HCT116 (cell line): Measurements from ENCODE around the gene ST7. TPM values are rescaled to one million over a fixed set of nuclear protein-coding genes. Genes with fewer than 3 reads are reported as not detected.
A peak's percentile ranks its signal among the peaks of the same experiment; 100 is the strongest.

Experiments
- ATAC-seq: fragments of 200-7000 bp; cut with Tn5 transposase; 2 replicates; pipeline ENCODE4 v1.9.1; 2020; ENCODE audit warnings: mild to moderate bottlenecking, moderate library complexity
- BruUV-seq: library from RNA; stranded (reverse); fragments of 400-500 nt; replicated peaks from 2 replicates; lab custom pipeline; 2021; lab: Mats Ljungman, UMichigan
- CTCF ChIA-PET: fragments of 300-600 bp; sonication (Branson Sonifier 250); formaldehyde crosslinking; loops from one replicate; lab custom pipeline; 2021; ENCODE audit warnings: antibody characterized with exemption; lab: Charles Lee
- POLR2A ChIA-PET: fragments of 300-600, 350-600 bp; sonication (Branson Sonifier 250); formaldehyde crosslinking; loops from one replicate; lab custom pipeline; 2021; ENCODE audit warnings: antibody characterized with exemption; lab: Charles Lee
- RAD21 ChIA-PET, 2 experiments: fragments of 300-600 bp; sonication (Branson Sonifier 250); formaldehyde crosslinking; loops; one replicate each; lab custom pipeline; 2023; ENCODE audit warnings: low total read pairs in 2 of 2; ENCODE audit not compliant: uncharacterized antibody in 2 of 2, unreplicated experiment in 2 of 2, low non-redundant PET in 1 of 2; lab: Charles Lee
- DNase-seq: peaks from one replicate; pipeline ENCODE4 v3.0.0-alpha.2; 2010; ENCODE audit warnings: low read depth, low spot score
- H2AFZ ChIP-seq: fragments of 200-600 bp; shearing (Covaris generic), sonication (generic); 2 replicates; pipeline ENCODE4 v1.6.1; 2017; ENCODE audit warnings: low read depth, mixed run types, mixed read lengths, antibody characterized with exemption, low read length; ENCODE audit not compliant: poor library complexity, severe bottlenecking
- H3K27ac ChIP-seq: 2 replicates; pipeline ENCODE4 v1.5.1; 2012; ENCODE audit warnings: low read depth, low read length
- H3K27me3 ChIP-seq: fragments of 200-600 bp; sonication (generic); 2 replicates; pipeline ENCODE4 v1.6.1; 2016; ENCODE audit warnings: mixed run types, low read length, mixed read lengths; ENCODE audit not compliant: insufficient read depth
- H3K36me3 ChIP-seq, 2 experiments: fragments of 200-500 bp in 1 of 2; fragments of 200-600 bp in 1 of 2; sonication (Bioruptor generic) in 1 of 2; sonication (generic) in 1 of 2; 2 replicates each; pipeline versions ENCODE4 v1.5.1 to v1.6.1; 2014 to 2016; ENCODE audit warnings: low read length in 2 of 2, inconsistent platforms in 1 of 2, mixed read lengths in 1 of 2, mixed run types in 1 of 2; ENCODE audit not compliant: insufficient read depth in 2 of 2, control insufficient read depth in 1 of 2
- H3K4me1 ChIP-seq, 2 experiments: fragments of 200-600 bp in 1 of 2; sonication (generic) in 1 of 2; 2 replicates each; pipeline versions ENCODE4 v1.5.1 to v1.6.1; 2012 to 2017; ENCODE audit warnings: low read length in 2 of 2, inconsistent platforms in 1 of 2, mild to moderate bottlenecking in 1 of 2, mixed read lengths in 1 of 2, mixed run types in 1 of 2, moderate library complexity in 1 of 2; ENCODE audit not compliant: insufficient read depth in 2 of 2, control insufficient read depth in 1 of 2
- H3K4me2 ChIP-seq: fragments of 200-600 bp; sonication (generic); 2 replicates; pipeline ENCODE4 v1.6.1; 2017; ENCODE audit warnings: mixed run types, low read length, mixed read lengths
- H3K4me3 ChIP-seq, 2 experiments: fragments of 200-600 bp in 1 of 2; sonication (generic) in 1 of 2; replicated peaks in 1 of 2; 2 replicates each; pipeline ENCODE4 v1.5.1; 2011 to 2016; ENCODE audit warnings: low read length in 2 of 2, control low read depth in 1 of 2, low read depth in 1 of 2, mild to moderate bottlenecking in 1 of 2, mixed read lengths in 1 of 2, mixed run types in 1 of 2
- H3K79me2 ChIP-seq: fragments of 200-600 bp; sonication (generic); 2 replicates; pipeline ENCODE4 v1.6.1; 2017; ENCODE audit warnings: mild to moderate bottlenecking, mixed run types, low read length, moderate library complexity, mixed read lengths; ENCODE audit not compliant: insufficient read depth
- H3K9ac ChIP-seq: fragments of 200-600 bp; sonication (generic); 2 replicates; pipeline ENCODE4 v1.6.1; 2016; ENCODE audit warnings: low read length, mixed read lengths
- H3K9me2 ChIP-seq: fragments of 200-600 bp; sonication (generic), shearing (Covaris generic); 2 replicates; pipeline ENCODE4 v1.6.1; 2017; ENCODE audit warnings: mixed run types, mild to moderate bottlenecking, moderate library complexity; ENCODE audit not compliant: insufficient read depth
- H3K9me3 ChIP-seq, 2 experiments: fragments of 200-500 bp in 1 of 2; fragments of 200-600 bp in 1 of 2; sonication (Bioruptor generic) in 1 of 2; sonication (generic) in 1 of 2; 2 replicates each; pipeline ENCODE4 v1.6.1; 2014 to 2017; ENCODE audit warnings: low read length in 2 of 2, mixed read lengths in 2 of 2, inconsistent platforms in 1 of 2, low read depth in 1 of 2, mild to moderate bottlenecking in 1 of 2, mixed run types in 1 of 2, moderate library complexity in 1 of 2; ENCODE audit not compliant: control insufficient read depth in 1 of 2, insufficient read depth in 1 of 2
- H4K20me1 ChIP-seq: fragments of 200-600 bp; sonication (generic), shearing (Covaris generic); 2 replicates; pipeline ENCODE4 v1.6.1; 2017; ENCODE audit warnings: mixed run types, mild to moderate bottlenecking, moderate library complexity; ENCODE audit not compliant: insufficient read depth
- CBX3 ChIP-seq: IDR thresholded peaks from 2 replicates; pipeline ENCODE4 v1.6.1; 2012; ENCODE audit warnings: low read depth
- EGR1 ChIP-seq: IDR thresholded peaks from 2 replicates; pipeline ENCODE4 v1.6.1; 2012; ENCODE audit warnings: low read depth
- ELF1 ChIP-seq: IDR thresholded peaks from 2 replicates; pipeline ENCODE4 v1.6.1; 2012; ENCODE audit warnings: low read depth, borderline replicate concordance
- EZH2 ChIP-seq: fragments of 200-600 bp; sonication (generic); IDR thresholded peaks from 2 replicates; pipeline ENCODE4 v1.6.1; 2017; ENCODE audit warnings: antibody characterized with exemption, mixed run types
- EZH2phosphoT487 ChIP-seq: fragments of 200-600 bp; IDR thresholded peaks from 2 replicates; pipeline ENCODE4 v1.6.1; 2018; ENCODE audit warnings: antibody characterized with exemption, borderline replicate concordance
- FOSL1 ChIP-seq: IDR thresholded peaks from 2 replicates; pipeline ENCODE4 v1.6.1; 2012; ENCODE audit warnings: low read depth
- JUND ChIP-seq: IDR thresholded peaks from 2 replicates; pipeline ENCODE4 v1.6.1; 2012
- POLR2A ChIP-seq: IDR thresholded peaks from 2 replicates; pipeline ENCODE4 v1.7.0; 2011; ENCODE audit warnings: borderline replicate concordance; ENCODE audit not compliant: insufficient read depth, insufficient read length; ENCODE audit errors: extremely low read depth
- POLR2AphosphoS5 ChIP-seq: IDR thresholded peaks from 2 replicates; pipeline ENCODE4 v1.6.1; 2011; ENCODE audit warnings: mild to moderate bottlenecking, low read depth, low read length, moderate library complexity
- SP1 ChIP-seq: IDR thresholded peaks from 2 replicates; pipeline ENCODE4 v1.6.1; 2012; ENCODE audit warnings: low read depth
- SRF ChIP-seq: IDR thresholded peaks from 2 replicates; pipeline ENCODE4 v1.6.1; 2012; ENCODE audit warnings: low read depth
- TCF7L2 ChIP-seq: IDR thresholded peaks from 2 replicates; pipeline ENCODE4 v1.7.0; 2011; ENCODE audit warnings: borderline replicate concordance, inconsistent platforms; ENCODE audit not compliant: insufficient read depth, insufficient read length; ENCODE audit errors: extremely low read depth
- ZBTB33 ChIP-seq: IDR thresholded peaks from 2 replicates; pipeline ENCODE4 v1.6.1; 2011; ENCODE audit warnings: mild to moderate bottlenecking, low read length, moderate library complexity; ENCODE audit not compliant: insufficient replicate concordance; ENCODE audit errors: extremely low read depth
- ZFX ChIP-seq: fragments of 450-650 bp; IDR thresholded peaks from 2 replicates; pipeline ENCODE4 v1.6.1; 2017
- ZNF274 ChIP-seq: fragments of 200-500 bp; sonication (Bioruptor generic); IDR thresholded peaks from 2 replicates; pipeline ENCODE4 v1.6.1; 2014; ENCODE audit warnings: mild to moderate bottlenecking, low read depth, low read length, inconsistent platforms
- intact Hi-C: fragments of 100-400 bp; cut with micrococcal nuclease; formaldehyde crosslinking; loops from 2 replicates; pipeline ENCODE4 v1.10.0; 2022
- total RNA-seq: library from RNA; stranded (reverse); gene quantifications from one replicate; pipeline ENCODE4 v1.2.1, GENCODE V29; 2021; ENCODE audit not compliant: unreplicated experiment
- TF ChIP-seq, protein P1 (sequence below), 3 experiments: fragments of 200-600 bp in 1 of 3; sonication (generic) in 1 of 3; IDR thresholded peaks in 2 of 3; conservative IDR thresholded peaks in 1 of 3; 2 replicates each; pipeline ENCODE4 v1.5.1; 2012 to 2017; ENCODE audit warnings: low read depth in 2 of 3, low read length in 2 of 3, antibody characterized with exemption in 1 of 3, borderline replicate concordance in 1 of 3, control low read depth in 1 of 3, mild to moderate bottlenecking in 1 of 3, mixed read lengths in 1 of 3, mixed run types in 1 of 3, moderate library complexity in 1 of 3; ENCODE audit not compliant: insufficient read depth in 1 of 3
- TF ChIP-seq, protein P2 (sequence below): IDR thresholded peaks from 2 replicates; pipeline ENCODE4 v1.6.1; 2012
- TF ChIP-seq, protein P3 (sequence below): IDR thresholded peaks from 2 replicates; pipeline ENCODE4 v1.6.1; 2012

The ST7 gene
- total RNA-seq, 1 experiment from 2014 or later, result 12.6 TPM

DNA sequence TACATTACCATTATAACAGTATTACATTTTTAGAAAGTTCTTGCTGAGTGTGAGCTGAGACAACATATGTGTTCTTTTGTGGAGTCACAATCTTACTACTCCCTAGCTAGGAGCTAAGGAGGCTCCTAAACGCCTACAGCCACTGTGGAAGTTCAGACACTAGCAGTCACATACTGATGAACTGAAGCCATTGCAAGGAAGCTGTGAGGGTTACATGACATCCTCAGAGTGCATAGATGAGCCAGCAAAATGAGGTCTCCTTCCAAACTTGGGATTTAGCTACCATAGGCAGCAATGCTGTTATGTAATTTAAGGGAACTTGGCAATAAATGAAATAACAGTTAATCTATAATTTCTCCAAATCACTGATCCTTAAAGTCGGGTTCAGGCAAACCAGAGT, 10.8 kb upstream of the ST7 start:
- ChIA-PET RAD21 (no interaction called here), POLR2A (no interaction called here), CTCF (no interaction called here)
- Histone ChIP-seq H3K27ac (no peak overlapping the region), H3K9me3 (no peaks in the 10 kb centered on the region), H3K27me3 (no peaks in the 10 kb centered on the region), H3K4me2 (no peak overlapping the region), H4K20me1 (no peaks in the 10 kb centered on the region), H3K9me2 (no peaks in the 10 kb centered on the region), H3K4me3 (no peak overlapping the region), H2AFZ (peak overlapping the region; percentile 75), H3K4me1 (no peaks in the 10 kb centered on the region), H3K9ac (no peak overlapping the region), H3K36me3 (no peaks in the 10 kb centered on the region), H3K79me2 (no peaks in the 10 kb centered on the region)
- DNase-seq (no peak), ATAC-seq (no peak)
- BruUV-seq, result no TSS peak
- intact Hi-C loops, result no loop called here
- no peak for TF ChIP-seq FOSL1
- no peak for TF ChIP-seq CBX3
- TF ChIP-seq EGR1, result no peak
- no peak for TF ChIP-seq ELF1
- TF ChIP-seq JUND, result no peak
- no peak for TF ChIP-seq POLR2AphosphoS5
- no peak for TF ChIP-seq EZH2phosphoT487
- TF ChIP-seq ZNF274, result no peak
- no peak for TF ChIP-seq ZBTB33
- no peak for TF ChIP-seq ZFX
- no peak for TF ChIP-seq SP1
- TF ChIP-seq, protein P1, sequence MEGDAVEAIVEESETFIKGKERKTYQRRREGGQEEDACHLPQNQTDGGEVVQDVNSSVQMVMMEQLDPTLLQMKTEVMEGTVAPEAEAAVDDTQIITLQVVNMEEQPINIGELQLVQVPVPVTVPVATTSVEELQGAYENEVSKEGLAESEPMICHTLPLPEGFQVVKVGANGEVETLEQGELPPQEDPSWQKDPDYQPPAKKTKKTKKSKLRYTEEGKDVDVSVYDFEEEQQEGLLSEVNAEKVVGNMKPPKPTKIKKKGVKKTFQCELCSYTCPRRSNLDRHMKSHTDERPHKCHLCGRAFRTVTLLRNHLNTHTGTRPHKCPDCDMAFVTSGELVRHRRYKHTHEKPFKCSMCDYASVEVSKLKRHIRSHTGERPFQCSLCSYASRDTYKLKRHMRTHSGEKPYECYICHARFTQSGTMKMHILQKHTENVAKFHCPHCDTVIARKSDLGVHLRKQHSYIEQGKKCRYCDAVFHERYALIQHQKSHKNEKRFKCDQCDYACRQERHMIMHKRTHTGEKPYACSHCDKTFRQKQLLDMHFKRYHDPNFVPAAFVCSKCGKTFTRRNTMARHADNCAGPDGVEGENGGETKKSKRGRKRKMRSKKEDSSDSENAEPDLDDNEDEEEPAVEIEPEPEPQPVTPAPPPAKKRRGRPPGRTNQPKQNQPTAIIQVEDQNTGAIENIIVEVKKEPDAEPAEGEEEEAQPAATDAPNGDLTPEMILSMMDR (IDR thresholded peaks at IDR 0.05 in 2 of 3, conservative IDR thresholded peaks at IDR 0.05 in 1 of 3; ENCODE audit: borderline replicate concordance in 1 of 3, insufficient read depth in 1 of 3, low read depth in 2 of 3, low read length in 2 of 3), result no peak
- TF ChIP-seq, protein P2, sequence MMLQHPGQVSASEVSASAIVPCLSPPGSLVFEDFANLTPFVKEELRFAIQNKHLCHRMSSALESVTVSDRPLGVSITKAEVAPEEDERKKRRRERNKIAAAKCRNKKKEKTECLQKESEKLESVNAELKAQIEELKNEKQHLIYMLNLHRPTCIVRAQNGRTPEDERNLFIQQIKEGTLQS, result no peak
- TF ChIP-seq SRF, result no peak
- TF ChIP-seq, protein P3, sequence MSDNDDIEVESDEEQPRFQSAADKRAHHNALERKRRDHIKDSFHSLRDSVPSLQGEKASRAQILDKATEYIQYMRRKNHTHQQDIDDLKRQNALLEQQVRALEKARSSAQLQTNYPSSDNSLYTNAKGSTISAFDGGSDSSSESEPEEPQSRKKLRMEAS, result no peak
- no peak for TF ChIP-seq POLR2A
- no peak for TF ChIP-seq EZH2
- TF ChIP-seq TCF7L2, result no peak
